Fibroblast of skin of right biceps (primary cell): Measurements from ENCODE around the gene COL8A2.
"Not testable (repeated sequence)": the region's sequence is repeated elsewhere in the genome, so short reads cannot be mapped to it uniquely, and the experiment has no call there.

Experiments used
- DNase-seq: peaks from one replicate; pipeline ENCODE4 v3.0.0-alpha.2; 2013

Gene COL8A2

GRCh38 chr1:36125129-36125991 lies at the start of gene COL8A2:
COL8A2 (minus strand) TSS chr1:36125222; CDS start chr1:36100242, 24,980 bp downstream.
- no peak for DNase-seq

GRCh38 chr1:36174713-36175112 lies 49.7 kb upstream of the COL8A2 start:
- no peak for DNase-seq

- DNase-seq: peak; percentile 89
These were observed 48.0 kb upstream of the COL8A2 start for GRCh38 chr1:36172983-36173382.

- no peak for DNase-seq
These were observed 47.2 kb upstream of the COL8A2 start for GRCh38 chr1:36172017-36172747.

- DNase-seq: no peak
These were observed 45.8 kb upstream of the COL8A2 start for GRCh38 chr1:36170643-36171412.

GRCh38 chr1:36168514-36168913 lies 43.5 kb upstream of the COL8A2 start:
- DNase-seq: no peak

- peak; percentile 47 for DNase-seq
These were observed 42.2 kb upstream of the COL8A2 start for GRCh38 chr1:36166938-36167905.

GRCh38 chr1:36166136-36166535 lies 41.1 kb upstream of the COL8A2 start:
- DNase-seq: no peak

- no peak for DNase-seq
These were observed 40.1 kb upstream of the COL8A2 start for GRCh38 chr1:36165145-36165544.

- DNase-seq: no peak
These were observed 39.3 kb upstream of the COL8A2 start for GRCh38 chr1:36164361-36164760.

- no peak for DNase-seq
These were observed 38.4 kb upstream of the COL8A2 start for GRCh38 chr1:36163426-36163825.

GRCh38 chr1:36162680-36163239 lies 37.7 kb upstream of the COL8A2 start:
- no peak for DNase-seq

- DNase-seq: peak; percentile 51
These were observed 36.9 kb upstream of the COL8A2 start for GRCh38 chr1:36161641-36162531.

GRCh38 chr1:36160949-36161485 lies 36.0 kb upstream of the COL8A2 start:
- DNase-seq: peak; percentile 72

- DNase-seq: no peak
These were observed 35.4 kb upstream of the COL8A2 start for GRCh38 chr1:36160388-36160948.

GRCh38 chr1:36159614-36160387 lies 34.8 kb upstream of the COL8A2 start:
- DNase-seq: no peak

GRCh38 chr1:36158827-36159252 lies 33.8 kb upstream of the COL8A2 start:
- not testable (repeated sequence) for DNase-seq

- DNase-seq: no peak
These were observed 33.2 kb upstream of the COL8A2 start for GRCh38 chr1:36157973-36158826.
